Measurements from ENCODE around the gene SNTB2.

DNA sequence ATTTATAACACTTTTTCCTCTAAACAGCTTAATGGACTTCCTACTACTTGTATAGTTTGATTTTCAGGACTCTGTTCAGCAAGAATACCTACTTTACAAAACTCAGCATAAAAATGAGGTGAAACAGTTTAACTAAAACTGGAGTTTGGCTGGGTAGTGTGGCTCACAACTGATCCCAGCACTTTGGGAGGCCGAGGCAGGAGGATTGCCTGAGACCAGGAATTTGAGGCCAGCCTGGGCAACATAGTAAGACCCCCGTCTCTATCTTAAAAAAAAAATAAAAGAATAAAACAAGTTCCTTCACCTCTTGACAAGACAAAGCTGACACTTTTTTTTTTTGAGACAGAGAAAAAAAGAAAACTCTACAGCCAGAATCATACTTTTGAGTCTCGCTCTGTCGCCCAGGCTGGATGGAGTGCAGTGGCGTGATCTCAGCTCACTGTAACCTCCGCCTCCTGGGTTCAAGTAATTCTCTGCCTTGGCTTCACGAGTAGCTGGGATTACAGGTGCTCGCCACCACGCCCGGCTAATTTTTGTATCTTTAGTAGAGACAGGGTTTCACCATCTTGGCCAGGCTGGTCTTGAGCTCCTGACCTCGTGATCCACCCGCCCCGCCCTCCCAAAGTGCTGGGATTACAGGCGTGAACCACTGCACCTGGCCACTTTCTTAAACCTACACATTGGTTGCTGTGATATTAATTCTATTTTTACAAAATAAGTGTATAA, 140.8 kb downstream of the SNTB2 start:
- TF ChIP-seq POLR2AphosphoS5 (IDR thresholded peaks at IDR 0.05; ENCODE audit: low read depth, low read length) (no peak), SIN3A (IDR thresholded peaks at IDR 0.05; ENCODE audit: borderline replicate concordance, low read depth, low read length) (no peak), MXI1 (IDR thresholded peaks at IDR 0.05; ENCODE audit: low read depth, low read length) (no peak), GATA2 (CRISPR knock-in tag; IDR thresholded peaks at IDR 0.05) (no peak), NFIC (IDR thresholded peaks at IDR 0.05; ENCODE audit: borderline replicate concordance) (no peak), RFX5 (IDR thresholded peaks at IDR 0.05; ENCODE audit: low read length) (no peak)
- TF ChIP-seq, protein P1, sequence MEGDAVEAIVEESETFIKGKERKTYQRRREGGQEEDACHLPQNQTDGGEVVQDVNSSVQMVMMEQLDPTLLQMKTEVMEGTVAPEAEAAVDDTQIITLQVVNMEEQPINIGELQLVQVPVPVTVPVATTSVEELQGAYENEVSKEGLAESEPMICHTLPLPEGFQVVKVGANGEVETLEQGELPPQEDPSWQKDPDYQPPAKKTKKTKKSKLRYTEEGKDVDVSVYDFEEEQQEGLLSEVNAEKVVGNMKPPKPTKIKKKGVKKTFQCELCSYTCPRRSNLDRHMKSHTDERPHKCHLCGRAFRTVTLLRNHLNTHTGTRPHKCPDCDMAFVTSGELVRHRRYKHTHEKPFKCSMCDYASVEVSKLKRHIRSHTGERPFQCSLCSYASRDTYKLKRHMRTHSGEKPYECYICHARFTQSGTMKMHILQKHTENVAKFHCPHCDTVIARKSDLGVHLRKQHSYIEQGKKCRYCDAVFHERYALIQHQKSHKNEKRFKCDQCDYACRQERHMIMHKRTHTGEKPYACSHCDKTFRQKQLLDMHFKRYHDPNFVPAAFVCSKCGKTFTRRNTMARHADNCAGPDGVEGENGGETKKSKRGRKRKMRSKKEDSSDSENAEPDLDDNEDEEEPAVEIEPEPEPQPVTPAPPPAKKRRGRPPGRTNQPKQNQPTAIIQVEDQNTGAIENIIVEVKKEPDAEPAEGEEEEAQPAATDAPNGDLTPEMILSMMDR (IDR thresholded peaks at IDR 0.05): no peak
- TF ChIP-seq, protein P2, sequence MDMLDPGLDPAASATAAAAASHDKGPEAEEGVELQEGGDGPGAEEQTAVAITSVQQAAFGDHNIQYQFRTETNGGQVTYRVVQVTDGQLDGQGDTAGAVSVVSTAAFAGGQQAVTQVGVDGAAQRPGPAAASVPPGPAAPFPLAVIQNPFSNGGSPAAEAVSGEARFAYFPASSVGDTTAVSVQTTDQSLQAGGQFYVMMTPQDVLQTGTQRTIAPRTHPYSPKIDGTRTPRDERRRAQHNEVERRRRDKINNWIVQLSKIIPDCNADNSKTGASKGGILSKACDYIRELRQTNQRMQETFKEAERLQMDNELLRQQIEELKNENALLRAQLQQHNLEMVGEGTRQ (IDR thresholded peaks at IDR 0.05; ENCODE audit: borderline replicate concordance, low read depth, low read length): no peak

Data from SK-N-SH (cell line).